ENCODE results near the gene NELL2.

DNA sequence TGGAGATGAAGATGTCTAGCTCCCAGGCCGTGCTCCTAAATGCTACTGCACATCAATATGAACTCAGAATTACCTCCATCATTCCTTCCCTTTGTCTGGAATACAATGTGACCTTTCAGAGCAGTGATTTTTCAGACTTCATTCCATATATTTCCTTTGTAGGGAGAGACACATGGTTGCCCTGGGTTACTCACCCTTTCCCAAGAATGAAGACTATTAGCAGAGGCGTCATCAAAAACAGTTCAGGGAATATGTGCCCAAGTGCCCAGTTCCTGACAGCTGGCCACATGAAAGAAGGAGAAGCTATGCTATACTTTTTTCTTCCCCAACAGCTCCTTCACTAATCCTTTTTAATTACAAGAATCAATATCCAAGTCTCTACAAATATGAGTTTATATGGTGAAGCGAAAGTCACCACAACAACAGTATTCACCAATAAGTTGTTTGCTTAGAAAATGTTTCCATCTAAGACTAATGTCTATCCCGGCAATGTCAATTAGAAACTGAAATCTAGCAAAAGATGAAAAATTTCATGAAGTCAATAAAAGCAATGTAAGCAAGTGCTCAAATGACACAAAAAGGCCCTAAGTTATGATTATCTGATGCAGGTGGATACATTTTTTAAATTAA, 17.8 kb downstream of the NELL2 start:
- TF ChIP-seq, protein P1, sequence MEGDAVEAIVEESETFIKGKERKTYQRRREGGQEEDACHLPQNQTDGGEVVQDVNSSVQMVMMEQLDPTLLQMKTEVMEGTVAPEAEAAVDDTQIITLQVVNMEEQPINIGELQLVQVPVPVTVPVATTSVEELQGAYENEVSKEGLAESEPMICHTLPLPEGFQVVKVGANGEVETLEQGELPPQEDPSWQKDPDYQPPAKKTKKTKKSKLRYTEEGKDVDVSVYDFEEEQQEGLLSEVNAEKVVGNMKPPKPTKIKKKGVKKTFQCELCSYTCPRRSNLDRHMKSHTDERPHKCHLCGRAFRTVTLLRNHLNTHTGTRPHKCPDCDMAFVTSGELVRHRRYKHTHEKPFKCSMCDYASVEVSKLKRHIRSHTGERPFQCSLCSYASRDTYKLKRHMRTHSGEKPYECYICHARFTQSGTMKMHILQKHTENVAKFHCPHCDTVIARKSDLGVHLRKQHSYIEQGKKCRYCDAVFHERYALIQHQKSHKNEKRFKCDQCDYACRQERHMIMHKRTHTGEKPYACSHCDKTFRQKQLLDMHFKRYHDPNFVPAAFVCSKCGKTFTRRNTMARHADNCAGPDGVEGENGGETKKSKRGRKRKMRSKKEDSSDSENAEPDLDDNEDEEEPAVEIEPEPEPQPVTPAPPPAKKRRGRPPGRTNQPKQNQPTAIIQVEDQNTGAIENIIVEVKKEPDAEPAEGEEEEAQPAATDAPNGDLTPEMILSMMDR (IDR thresholded peaks at IDR 0.05; ENCODE audit: low read depth, low read length, poor library complexity, severe bottlenecking), result no peak
- TF ChIP-seq EZH2phosphoT487 (IDR thresholded peaks at IDR 0.05; ENCODE audit: borderline replicate concordance, low read length), result no peak

Data from DOHH2 (cell line).